Ascending aorta (tissue), 2 donors: ENCODE results near the gene APOB. TPM values are rescaled to one million over a fixed set of nuclear protein-coding genes. Genes with fewer than 3 reads are reported as not detected.

ENCODE experiments used
- DNase-seq, 2 donors: peaks; one replicate each; pipeline ENCODE4 v3.0.0-alpha.2; 2019; ENCODE audit warnings: low spot score in 2 of 2
- H3K27ac ChIP-seq, 2 donors: fragments of 200-600 bp; sonication (generic); one replicate each; pipeline ENCODE4 v1.5.1; 2016 to 2017; ENCODE audit warnings: mild to moderate bottlenecking in 1 of 2
- H3K27me3 ChIP-seq: fragments of 200-600 bp; sonication (generic); one replicate; pipeline ENCODE4 v1.5.1; 2017
- H3K36me3 ChIP-seq, 2 donors: fragments of 200-600 bp; sonication (generic); one replicate each; pipeline ENCODE4 v1.5.1; 2016
- H3K4me1 ChIP-seq, 2 donors: fragments of 200-600 bp; sonication (generic); one replicate each; pipeline ENCODE4 v1.5.1; 2016 to 2017; ENCODE audit warnings: mild to moderate bottlenecking in 1 of 2
- H3K4me3 ChIP-seq, 2 donors: fragments of 200-600 bp; sonication (generic); one replicate each; pipeline ENCODE4 v1.5.1; 2016 to 2017; ENCODE audit warnings: mild to moderate bottlenecking in 1 of 2
- H3K9me3 ChIP-seq, 2 donors: fragments of 200-600 bp; sonication (generic); one replicate each; pipeline ENCODE4 v1.5.1; 2016
- intact Hi-C: fragments of 100-400 bp; cut with DNase I; formaldehyde crosslinking; loops from one replicate; pipeline ENCODE4 v1.15.1; 2023
- total RNA-seq: library from RNA; depleted of rRNA; stranded (reverse); fragments of >200 nt; gene quantifications from one replicate; pipeline ENCODE4 v1.1.0, GENCODE V29; 2016
- TF ChIP-seq, protein P1 (sequence below), 3 experiments: fragments of 200-600 bp in 2 of 3; fragments of 450-650 bp in 1 of 3; sonication (generic) in 2 of 3; IDR thresholded peaks; one replicate each; pipeline ENCODE4 v1.5.1; 2016 to 2019; ENCODE audit warnings: antibody characterized with exemption in 3 of 3, mild to moderate bottlenecking in 1 of 3, moderate library complexity in 1 of 3

The APOB gene
- total RNA-seq, 1 donor from 2014 or later: 8.5 TPM

DNA sequence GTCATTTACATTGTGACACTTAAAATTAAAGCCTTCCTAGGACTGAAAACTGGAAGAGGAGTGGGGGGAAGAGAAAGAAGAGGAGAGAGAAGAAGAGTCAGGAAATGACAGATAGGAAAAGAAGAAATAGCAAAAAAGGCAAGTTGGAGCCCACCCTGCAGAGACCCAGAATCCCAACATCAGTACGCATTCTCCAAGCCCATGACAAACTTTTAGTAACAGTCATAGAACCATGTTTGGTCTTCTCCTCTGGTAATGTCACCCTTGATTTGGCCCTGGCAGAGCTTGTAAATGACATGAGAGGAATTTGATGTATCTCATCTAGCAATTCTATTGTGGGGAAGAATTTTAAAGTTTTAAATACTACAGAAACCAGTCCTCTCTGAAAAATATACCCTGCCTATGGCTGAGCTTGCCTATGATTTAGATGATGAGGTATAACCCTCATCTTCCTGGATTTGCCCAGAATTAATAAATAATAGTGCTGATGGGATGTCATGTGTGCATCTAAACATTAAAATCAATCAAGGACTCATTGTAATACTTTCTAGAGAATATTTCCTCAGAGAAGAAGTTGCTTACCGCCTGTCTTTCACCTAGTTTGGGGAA, 40.2 kb downstream of the APOB start:
- TF ChIP-seq, protein P1, sequence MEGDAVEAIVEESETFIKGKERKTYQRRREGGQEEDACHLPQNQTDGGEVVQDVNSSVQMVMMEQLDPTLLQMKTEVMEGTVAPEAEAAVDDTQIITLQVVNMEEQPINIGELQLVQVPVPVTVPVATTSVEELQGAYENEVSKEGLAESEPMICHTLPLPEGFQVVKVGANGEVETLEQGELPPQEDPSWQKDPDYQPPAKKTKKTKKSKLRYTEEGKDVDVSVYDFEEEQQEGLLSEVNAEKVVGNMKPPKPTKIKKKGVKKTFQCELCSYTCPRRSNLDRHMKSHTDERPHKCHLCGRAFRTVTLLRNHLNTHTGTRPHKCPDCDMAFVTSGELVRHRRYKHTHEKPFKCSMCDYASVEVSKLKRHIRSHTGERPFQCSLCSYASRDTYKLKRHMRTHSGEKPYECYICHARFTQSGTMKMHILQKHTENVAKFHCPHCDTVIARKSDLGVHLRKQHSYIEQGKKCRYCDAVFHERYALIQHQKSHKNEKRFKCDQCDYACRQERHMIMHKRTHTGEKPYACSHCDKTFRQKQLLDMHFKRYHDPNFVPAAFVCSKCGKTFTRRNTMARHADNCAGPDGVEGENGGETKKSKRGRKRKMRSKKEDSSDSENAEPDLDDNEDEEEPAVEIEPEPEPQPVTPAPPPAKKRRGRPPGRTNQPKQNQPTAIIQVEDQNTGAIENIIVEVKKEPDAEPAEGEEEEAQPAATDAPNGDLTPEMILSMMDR (IDR thresholded peaks at IDR 0.05): no peak
- no peak overlapping the region for H3K27ac ChIP-seq
- intact Hi-C loops: no loop called here

DNA sequence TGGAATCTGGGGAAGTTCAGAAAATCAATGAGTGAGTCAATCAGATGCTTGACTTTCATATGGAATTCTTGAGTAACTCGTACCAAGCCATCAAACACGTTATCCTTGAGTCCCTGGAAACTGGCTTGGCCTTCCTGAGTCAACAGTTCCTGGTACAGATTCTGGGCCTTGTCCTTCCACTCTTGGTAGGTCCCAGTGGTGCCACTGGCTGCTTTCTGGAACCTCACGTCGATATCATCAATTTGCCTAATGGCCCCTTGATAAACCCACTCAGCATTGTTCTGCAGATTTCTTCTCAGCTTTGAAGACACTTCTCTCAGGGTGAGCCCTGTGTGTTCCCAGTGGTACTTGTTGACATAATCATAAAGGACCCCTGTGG, 41.1 kb downstream of the APOB start:
- Histone ChIP-seq H3K9me3 (peaks cover 0 to 12% of the 10 kb centered on the region in 2 donors), H3K4me1 (no peaks in the 10 kb centered on the region), H3K4me3 (no peak overlapping the region), H3K36me3 (peaks cover 0 to 5% of the 10 kb centered on the region in 2 donors), H3K27me3 (no peaks in the 10 kb centered on the region), H3K27ac (no peak overlapping the region)
- TF ChIP-seq, protein P1 (IDR thresholded peaks at IDR 0.05): no peak
- DNase-seq: no peak
- intact Hi-C loops: no loop called here

More for the DNA sequence above, 40.2 kb downstream of the APOB start:
- Histone ChIP-seq H3K9me3 (peaks cover 0 to 18% of the 10 kb centered on the region in 2 donors), H3K36me3 (peaks cover 0 to 5% of the 10 kb centered on the region in 2 donors), H3K27me3 (no peaks in the 10 kb centered on the region), H3K4me3 (no peak overlapping the region), H3K4me1 (no peaks in the 10 kb centered on the region)
- no peak for DNase-seq

DNA sequence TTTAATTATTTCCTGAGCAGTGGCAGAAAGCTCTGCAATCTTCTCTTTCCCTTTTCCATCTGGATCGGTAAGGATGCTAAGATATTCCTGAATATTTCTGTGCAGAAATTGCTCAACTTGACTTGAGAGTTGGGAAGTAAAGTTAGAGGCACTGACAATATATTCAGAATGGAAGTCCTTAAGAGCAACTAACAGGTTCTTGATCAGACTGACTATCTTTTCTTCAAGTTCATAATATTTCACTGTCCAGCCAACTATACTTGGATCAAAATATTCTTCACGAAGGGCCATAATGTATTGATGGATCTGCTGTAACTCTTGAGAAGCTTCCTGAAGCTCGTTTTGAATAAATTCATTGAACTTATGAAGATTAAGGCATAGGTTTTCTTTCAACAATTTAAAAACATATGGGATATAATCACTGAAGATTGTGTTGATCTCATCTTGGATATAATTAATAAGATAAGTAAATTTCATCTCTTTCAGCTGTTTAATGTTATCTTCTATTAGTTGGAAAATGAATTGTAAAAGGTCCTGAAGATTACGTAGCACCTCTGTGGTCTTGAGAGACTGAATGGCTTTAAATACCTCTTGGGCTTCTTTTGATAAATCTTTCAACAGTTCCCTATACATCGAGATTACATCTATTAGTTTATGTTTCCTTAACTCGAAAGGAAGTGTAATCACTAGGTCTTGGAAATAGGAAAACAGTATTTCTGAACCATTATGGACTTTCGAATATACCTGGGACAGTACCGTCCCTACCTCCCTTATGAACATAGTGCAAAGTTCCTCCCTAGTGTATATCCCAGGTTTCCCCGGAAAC, 41.7 kb downstream of the APOB start:
- no peak for DNase-seq
- Histone ChIP-seq H3K36me3 (peaks cover 0 to 5% of the 10 kb centered on the region in 2 donors), H3K27ac (no peak overlapping the region), H3K4me1 (no peaks in the 10 kb centered on the region), H3K4me3 (no peak overlapping the region), H3K27me3 (no peaks in the 10 kb centered on the region), H3K9me3 (peaks cover 0 to 12% of the 10 kb centered on the region in 2 donors)
- intact Hi-C loops: no loop called here
- TF ChIP-seq, protein P1 (IDR thresholded peaks at IDR 0.05): no peak

DNA sequence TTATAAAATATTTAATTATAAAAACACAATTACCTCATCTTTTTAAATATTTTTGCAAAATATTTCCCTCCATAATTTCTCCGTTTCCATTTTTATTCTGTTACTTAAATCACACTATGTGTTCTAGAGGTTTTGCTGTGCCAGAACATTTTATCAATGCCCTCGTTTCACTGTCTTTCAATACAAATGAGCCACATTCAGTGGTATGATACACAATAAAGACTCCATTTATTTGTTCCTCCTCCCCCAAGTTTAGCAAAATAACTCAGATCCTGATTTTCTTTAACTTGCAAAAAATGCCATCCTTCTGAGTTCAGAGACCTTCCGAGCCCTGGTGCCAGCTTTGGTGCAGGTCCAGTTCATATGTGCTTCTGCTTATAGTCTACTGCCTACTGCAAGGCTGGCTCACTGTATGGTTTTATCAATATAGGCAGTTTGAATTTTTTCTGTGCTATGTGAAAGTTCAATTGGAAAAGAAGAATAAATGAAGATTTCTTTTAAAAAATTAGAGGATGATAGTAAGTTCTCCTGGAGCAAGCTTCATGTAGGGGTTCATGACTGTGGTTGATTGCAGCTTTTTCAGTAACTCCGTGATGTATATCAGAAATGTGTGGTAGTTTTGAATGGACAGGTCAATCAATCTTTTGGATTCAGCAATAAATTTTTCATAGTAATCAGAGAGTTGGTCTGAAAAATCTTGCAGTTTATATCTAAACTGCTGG, 42.5 kb downstream of the APOB start:
- TF ChIP-seq, protein P1 (IDR thresholded peaks at IDR 0.05): no peak
- Histone ChIP-seq H3K4me3 (no peak overlapping the region), H3K4me1 (no peaks in the 10 kb centered on the region), H3K36me3 (peaks cover 0 to 5% of the 10 kb centered on the region in 2 donors), H3K27ac (no peak overlapping the region), H3K9me3 (peaks cover 0 to 12% of the 10 kb centered on the region in 2 donors), H3K27me3 (no peaks in the 10 kb centered on the region)
- intact Hi-C loops: no loop called here
- DNase-seq: no peak

DNA sequence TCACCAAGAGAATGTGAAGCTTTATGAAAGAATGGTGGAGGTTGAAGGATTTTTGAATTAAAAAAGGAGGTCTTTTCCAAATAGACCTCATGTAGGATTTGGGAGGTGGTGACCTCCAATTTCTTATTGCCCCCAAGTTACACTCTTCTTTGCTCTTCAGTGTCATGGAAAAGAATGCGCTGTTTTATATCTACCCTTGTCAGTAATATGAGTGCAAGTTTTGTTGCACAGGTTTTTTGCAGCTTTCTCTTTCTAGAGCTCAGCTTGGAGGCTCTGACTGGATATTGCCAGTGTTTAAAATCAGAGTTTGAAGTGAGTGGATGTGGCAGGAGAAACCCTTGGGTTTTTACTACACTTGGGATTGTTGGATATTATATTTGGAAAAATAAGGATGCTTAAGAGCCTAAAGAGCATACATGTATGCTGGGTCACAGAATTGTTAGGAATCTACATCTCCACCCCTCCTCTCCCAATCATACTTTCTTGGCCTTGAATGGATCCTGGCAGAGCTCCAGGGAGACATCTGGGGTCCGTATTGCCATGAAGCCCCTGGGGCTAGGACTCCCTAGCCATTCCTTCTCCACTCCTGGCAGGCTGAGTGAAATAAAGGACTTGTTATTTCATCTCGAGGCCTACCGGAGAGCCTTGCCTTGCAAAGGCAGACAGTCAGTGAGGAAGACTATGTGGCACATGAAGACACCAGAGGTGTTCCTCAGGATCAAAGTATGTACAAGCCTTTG, 43.8 kb downstream of the APOB start:
- no peak for DNase-seq
- Histone ChIP-seq H3K27ac (no peak overlapping the region), H3K9me3 (peaks cover 0 to 2% of the 10 kb centered on the region in 2 donors), H3K4me1 (no peaks in the 10 kb centered on the region), H3K4me3 (no peak overlapping the region), H3K36me3 (peaks cover 0 to 5% of the 10 kb centered on the region in 2 donors), H3K27me3 (no peaks in the 10 kb centered on the region)
- TF ChIP-seq, protein P1 (IDR thresholded peaks at IDR 0.05): no peak
- intact Hi-C loops: no loop called here
